ENCODE results near the gene DBNL. TPM values are rescaled to one million over a fixed set of nuclear protein-coding genes. Genes with fewer than 3 reads are reported as not detected.
A peak's percentile ranks its signal among the peaks of the same experiment; 100 is the strongest.
"Not testable (repeated sequence)": the region's sequence is repeated elsewhere in the genome, so short reads cannot be mapped to it uniquely, and the experiment has no call there.

Gene DBNL
- 94.5 and 106 TPM in 2 replicates for total RNA-seq
- long read RNA-seq, transcript DBNL-217 (13 exons, 2,068 nt) = minor isoform, 6 of 499 reads
- long read RNA-seq, transcript DBNL-210 (13 exons, 1,808 nt) = major isoform, 310 of 499 reads
- long read RNA-seq, transcript DBNL-220 (13 exons, 2,117 nt) = minor isoform, 105 of 499 reads
- long read RNA-seq, partial matches to known transcripts = 15 of 499 reads
- long read RNA-seq, other reads (novel, unspliced or antisense) = 61 of 499 reads

DNA sequence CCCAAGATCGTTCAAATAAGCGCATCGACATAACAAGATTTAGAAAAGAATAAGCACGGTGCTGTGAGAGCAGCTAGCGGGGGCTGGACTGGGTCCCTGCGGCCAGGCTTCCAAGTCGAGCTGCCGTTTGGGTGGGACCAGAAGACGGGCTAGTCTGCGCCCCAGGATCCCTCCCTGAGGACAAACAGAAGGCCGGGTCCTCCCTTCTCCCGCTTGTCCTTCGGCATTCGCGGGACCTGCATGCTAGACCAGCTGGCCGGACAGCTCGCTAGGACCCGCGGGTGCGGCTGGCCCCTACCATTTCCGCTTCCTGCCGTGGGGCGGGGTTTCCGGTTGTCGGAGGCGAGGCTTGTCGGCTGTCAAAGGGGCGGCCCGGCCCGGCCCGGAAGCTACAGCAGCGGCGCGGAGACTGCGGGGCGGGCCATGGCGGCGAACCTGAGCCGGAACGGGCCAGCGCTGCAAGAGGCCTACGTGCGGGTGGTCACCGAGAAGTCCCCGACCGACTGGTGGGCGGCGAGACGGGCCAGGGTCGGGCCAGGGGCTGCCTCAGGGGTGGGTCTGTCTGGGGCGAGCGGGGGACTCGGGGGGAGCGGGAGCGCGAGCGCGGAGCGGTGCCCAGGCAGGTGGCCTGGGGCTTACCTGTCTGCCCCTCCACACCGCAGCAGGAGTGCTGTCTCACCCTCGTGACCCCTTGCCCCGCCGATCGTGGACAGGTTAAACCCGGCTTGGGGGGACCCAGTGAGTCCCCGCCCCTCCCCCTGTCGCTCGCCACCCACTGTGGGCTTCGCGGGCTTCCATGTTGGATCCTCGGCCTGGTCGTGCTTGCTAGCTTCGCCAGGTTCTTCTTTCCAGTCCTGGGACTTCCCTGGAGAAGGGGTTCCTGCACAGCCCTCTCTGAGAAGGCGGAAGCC is at the start of gene DBNL:
TSS of gene DBNL (plus strand) at position 388 of the 911 bp plus-strand sequence. CDS start at position 424, 36 bp downstream.
- Mint-ChIP-seq H3K4me1 (ENCODE audit: unreplicated experiment) (peaks cover 26% of the 10 kb centered on the region), H3K27ac (ENCODE audit: unreplicated experiment) (peak within 1 kb of the TSS; percentile 65), H3K27me3 (ENCODE audit: unreplicated experiment) (no peaks in the 10 kb centered on the region), H3K36me3 (ENCODE audit: unreplicated experiment) (no peaks in the 10 kb centered on the region), H3K4me3 (ENCODE audit: unreplicated experiment) (peak within 1 kb of the TSS; percentile 82), H3K9me3 (ENCODE audit: unreplicated experiment) (no peaks in the 10 kb centered on the region)
- peak; percentile 97 for DNase-seq (ENCODE audit: extremely low spot score, unreplicated experiment)
- TF ChIP-seq, protein P1, sequence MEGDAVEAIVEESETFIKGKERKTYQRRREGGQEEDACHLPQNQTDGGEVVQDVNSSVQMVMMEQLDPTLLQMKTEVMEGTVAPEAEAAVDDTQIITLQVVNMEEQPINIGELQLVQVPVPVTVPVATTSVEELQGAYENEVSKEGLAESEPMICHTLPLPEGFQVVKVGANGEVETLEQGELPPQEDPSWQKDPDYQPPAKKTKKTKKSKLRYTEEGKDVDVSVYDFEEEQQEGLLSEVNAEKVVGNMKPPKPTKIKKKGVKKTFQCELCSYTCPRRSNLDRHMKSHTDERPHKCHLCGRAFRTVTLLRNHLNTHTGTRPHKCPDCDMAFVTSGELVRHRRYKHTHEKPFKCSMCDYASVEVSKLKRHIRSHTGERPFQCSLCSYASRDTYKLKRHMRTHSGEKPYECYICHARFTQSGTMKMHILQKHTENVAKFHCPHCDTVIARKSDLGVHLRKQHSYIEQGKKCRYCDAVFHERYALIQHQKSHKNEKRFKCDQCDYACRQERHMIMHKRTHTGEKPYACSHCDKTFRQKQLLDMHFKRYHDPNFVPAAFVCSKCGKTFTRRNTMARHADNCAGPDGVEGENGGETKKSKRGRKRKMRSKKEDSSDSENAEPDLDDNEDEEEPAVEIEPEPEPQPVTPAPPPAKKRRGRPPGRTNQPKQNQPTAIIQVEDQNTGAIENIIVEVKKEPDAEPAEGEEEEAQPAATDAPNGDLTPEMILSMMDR (IDR thresholded peaks at IDR 0.05) = no peak

DNA sequence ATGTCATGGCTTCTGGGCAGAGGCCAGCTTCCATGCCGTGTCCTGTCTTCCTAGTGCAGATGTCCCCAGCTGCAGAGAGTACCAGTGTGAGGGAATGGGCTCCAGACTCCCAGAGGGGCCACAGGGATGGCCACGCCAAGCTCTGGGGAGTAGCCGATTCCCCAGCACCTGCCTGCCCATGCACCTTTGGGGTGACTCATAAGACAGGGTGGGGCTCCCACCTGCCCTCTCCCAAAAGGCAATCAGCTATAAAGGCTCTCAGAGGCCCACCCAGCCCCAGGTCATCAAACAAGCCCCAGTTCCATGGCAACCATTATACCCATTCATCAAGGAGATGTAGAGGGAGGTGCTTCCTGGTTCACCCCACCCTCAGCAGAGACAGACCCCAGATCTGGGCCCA is 47.0 kb upstream of the DBNL start, which contains the start of gene SPDYE1:
TSS of gene SPDYE1 (plus strand) at position 366 of the 400 bp plus-strand sequence. CDS start 2,053 bp downstream, outside the sequence.
- H3K27me3 Mint-ChIP-seq (ENCODE audit: unreplicated experiment); H3K27ac Mint-ChIP-seq (ENCODE audit: unreplicated experiment); H3K9me3 Mint-ChIP-seq (ENCODE audit: unreplicated experiment); H3K4me1 Mint-ChIP-seq (ENCODE audit: unreplicated experiment); H3K4me3 Mint-ChIP-seq (ENCODE audit: unreplicated experiment); DNase-seq (ENCODE audit: extremely low spot score, unreplicated experiment); H3K36me3 Mint-ChIP-seq (ENCODE audit: unreplicated experiment): not testable (repeated sequence)

DNA sequence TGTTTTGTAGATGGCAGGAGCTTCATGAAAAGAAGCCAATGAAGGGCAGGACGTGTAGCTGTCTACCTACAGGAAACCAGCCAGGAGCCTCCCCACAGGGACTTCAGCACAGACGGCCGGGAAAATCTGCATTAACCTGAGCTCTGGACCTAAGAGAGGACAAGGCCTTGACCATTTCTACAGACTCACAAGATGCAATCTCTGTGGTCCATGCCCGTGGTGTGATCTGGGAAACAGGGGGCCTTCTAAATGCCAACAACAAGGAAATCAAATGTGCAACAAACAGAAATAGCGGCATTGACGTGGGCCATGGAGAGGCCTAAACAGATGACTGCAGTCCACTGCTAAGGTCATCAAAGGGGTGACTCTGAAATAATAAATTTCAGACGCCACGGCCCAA is 32.4 kb upstream of the DBNL start:
- H3K4me3 Mint-ChIP-seq (ENCODE audit: unreplicated experiment); DNase-seq (ENCODE audit: extremely low spot score, unreplicated experiment); H3K27ac Mint-ChIP-seq (ENCODE audit: unreplicated experiment); H3K36me3 Mint-ChIP-seq (ENCODE audit: unreplicated experiment); H3K27me3 Mint-ChIP-seq (ENCODE audit: unreplicated experiment); H3K4me1 Mint-ChIP-seq (ENCODE audit: unreplicated experiment); H3K9me3 Mint-ChIP-seq (ENCODE audit: unreplicated experiment): not testable (repeated sequence)

DNA sequence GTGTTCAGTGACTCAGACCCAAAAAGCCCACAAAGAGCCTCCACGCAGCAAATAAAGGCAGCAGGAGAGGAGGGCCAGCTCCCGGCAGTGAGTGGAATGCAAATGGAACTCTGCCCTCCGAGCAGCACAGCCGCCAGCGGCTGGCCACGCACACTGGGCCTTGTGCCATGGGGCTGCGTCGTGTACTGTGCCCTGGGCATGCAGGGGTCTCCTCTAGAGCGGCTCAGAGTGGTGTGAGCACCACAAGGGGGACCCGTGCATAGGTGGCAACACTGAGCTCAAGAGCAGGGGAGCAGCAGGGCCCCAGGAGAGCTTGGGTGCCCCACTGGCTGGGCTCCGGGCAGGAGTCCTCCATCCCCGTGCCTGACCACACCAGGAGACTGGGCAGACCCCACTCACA is 29.4 kb upstream of the DBNL start:
- H3K27ac Mint-ChIP-seq (ENCODE audit: unreplicated experiment); DNase-seq (ENCODE audit: extremely low spot score, unreplicated experiment); H3K36me3 Mint-ChIP-seq (ENCODE audit: unreplicated experiment); H3K27me3 Mint-ChIP-seq (ENCODE audit: unreplicated experiment); H3K9me3 Mint-ChIP-seq (ENCODE audit: unreplicated experiment); H3K4me3 Mint-ChIP-seq (ENCODE audit: unreplicated experiment): not testable (repeated sequence)
- H3K4me1 Mint-ChIP-seq (ENCODE audit: unreplicated experiment) = peaks cover 14% of the 10 kb centered on the region

DNA sequence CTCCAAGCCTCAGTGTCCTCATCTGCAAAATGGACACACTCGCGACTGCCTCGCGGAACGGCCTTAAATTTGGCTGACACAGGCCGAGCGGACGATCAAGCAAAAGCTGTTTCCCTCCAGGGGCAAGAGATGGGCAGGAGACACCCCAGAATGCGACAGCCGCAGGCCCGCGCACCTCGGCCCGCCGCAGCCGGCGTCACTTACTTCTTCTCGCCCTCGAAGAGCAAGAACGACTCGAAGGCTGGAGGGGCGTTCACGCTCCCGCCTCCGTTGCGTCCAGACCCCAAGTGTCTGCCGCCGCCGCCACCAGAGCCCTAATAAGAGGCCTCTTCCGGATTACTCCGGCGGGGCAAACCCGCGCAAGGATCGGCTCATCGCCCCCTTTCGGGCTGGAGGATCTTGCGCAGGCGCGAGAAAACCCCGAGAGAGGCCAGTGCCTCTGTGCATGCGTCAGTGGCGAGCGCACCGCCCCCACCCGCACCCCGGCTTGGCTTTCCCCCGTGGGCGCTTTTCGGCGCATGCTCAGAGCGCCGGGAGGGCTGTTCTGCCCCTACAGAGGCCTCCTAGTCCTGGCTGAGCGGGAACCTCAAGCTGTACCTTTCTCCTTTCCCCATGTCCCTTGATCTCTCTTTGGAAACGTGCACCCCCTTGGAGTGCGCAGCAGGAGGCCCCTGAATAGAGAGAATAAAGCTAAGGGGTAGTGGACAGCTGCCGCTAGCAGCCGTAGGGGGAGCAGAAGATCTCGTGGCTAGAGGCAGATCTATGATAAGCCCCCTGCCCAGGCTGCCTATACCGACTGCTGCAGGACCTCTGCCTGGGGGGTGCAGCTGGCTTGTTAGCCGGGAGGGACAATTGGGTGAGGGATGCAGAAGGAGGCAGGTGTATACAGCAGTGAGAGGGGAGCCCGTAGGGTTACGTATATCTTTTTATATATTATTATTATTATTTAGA is 25.4 kb upstream of the DBNL start:
- not testable (repeated sequence) for H3K27me3 Mint-ChIP-seq (ENCODE audit: unreplicated experiment); H3K9me3 Mint-ChIP-seq (ENCODE audit: unreplicated experiment); H3K36me3 Mint-ChIP-seq (ENCODE audit: unreplicated experiment)
- TF ChIP-seq, protein P1 (IDR thresholded peaks at IDR 0.05) = peak; percentile 75
- peak; percentile 99 for DNase-seq (ENCODE audit: extremely low spot score, unreplicated experiment)
- Mint-ChIP-seq H3K27ac (ENCODE audit: unreplicated experiment) (peak overlapping the region; percentile 77), H3K4me1 (ENCODE audit: unreplicated experiment) (peaks cover 17% of the 10 kb centered on the region), H3K4me3 (ENCODE audit: unreplicated experiment) (peak overlapping the region; percentile 89)

DNA sequence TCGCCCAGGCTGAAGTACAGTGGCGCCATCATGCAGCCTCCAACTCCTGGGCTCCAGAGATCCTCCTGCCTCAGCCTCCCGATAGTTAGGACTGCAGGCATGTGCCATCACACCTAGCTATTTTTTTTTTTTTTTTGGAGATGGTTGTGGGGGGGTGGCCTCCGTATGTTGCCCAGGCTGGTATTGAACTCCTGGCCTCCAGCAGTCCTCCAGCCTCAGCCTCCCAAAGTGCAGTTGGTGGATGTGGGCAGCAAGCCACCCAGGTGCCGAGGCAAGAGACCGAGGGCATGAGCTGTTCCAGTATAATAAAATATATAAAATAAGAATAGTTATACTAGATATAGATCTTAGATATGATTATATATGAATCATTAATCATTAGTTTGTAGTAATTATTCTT is 24.7 kb upstream of the DBNL start:
- not testable (repeated sequence) for H3K27ac Mint-ChIP-seq (ENCODE audit: unreplicated experiment); H3K9me3 Mint-ChIP-seq (ENCODE audit: unreplicated experiment); H3K27me3 Mint-ChIP-seq (ENCODE audit: unreplicated experiment); H3K36me3 Mint-ChIP-seq (ENCODE audit: unreplicated experiment); H3K4me3 Mint-ChIP-seq (ENCODE audit: unreplicated experiment); DNase-seq (ENCODE audit: extremely low spot score, unreplicated experiment)
- H3K4me1 Mint-ChIP-seq (ENCODE audit: unreplicated experiment) = peaks cover 17% of the 10 kb centered on the region

DNA sequence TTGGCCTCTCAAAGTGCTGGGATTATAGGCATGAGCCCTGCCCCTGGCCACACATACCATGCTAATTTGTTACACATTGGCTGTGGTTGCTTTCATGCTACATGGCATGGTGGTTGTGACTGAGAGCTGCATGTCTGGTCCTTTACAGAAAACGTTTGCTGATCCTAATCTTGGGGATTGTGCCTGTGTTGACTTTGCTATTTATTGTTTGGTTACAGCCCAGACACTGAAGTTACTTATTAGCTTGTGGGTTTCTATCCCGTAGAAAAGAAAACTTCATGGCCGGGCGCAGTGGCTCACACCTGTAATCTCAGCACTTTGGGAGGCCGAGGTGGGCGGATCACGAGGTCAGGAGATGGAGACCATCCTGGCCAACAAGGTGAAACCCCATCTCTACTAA is 22.4 kb upstream of the DBNL start:
- H3K4me1 Mint-ChIP-seq (ENCODE audit: unreplicated experiment) = peaks cover 16% of the 10 kb centered on the region
- H3K9me3 Mint-ChIP-seq (ENCODE audit: unreplicated experiment); DNase-seq (ENCODE audit: extremely low spot score, unreplicated experiment); H3K4me3 Mint-ChIP-seq (ENCODE audit: unreplicated experiment); H3K36me3 Mint-ChIP-seq (ENCODE audit: unreplicated experiment); H3K27ac Mint-ChIP-seq (ENCODE audit: unreplicated experiment); H3K27me3 Mint-ChIP-seq (ENCODE audit: unreplicated experiment): not testable (repeated sequence)

DNA sequence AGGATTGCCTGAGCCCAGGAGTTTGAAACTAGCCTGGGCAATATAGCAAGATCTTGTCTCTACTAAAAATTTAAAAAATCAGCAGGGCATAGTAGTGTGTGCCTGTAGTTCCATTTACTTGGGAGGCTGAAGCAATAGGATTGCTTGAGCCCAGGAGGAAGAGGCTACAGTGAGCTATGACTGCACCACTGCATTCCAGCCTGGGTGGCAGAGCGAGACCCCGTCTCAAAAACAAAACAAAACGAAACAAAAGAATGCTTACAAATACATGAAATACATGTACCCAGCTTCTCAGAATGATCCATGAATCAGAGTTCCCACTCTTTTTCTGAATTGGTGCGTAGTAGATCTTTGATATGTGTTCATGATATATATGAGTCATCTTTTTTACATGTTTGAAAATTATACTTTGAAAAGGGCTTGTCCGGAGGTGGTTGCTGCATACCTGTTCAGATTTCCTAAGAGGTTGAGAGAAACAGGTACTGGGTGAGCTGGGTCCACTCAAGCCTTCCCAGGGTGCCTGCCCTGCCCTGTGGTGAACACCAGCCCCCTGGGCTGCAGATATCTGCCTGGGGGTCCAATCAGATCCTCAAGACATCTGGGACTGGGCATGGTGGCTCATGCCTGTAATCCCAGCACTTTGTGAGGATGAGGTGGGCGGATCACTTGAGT is 21.6 kb upstream of the DBNL start:
- H3K4me3 Mint-ChIP-seq (ENCODE audit: unreplicated experiment); H3K9me3 Mint-ChIP-seq (ENCODE audit: unreplicated experiment); DNase-seq (ENCODE audit: extremely low spot score, unreplicated experiment); H3K27ac Mint-ChIP-seq (ENCODE audit: unreplicated experiment); H3K27me3 Mint-ChIP-seq (ENCODE audit: unreplicated experiment); H3K36me3 Mint-ChIP-seq (ENCODE audit: unreplicated experiment): not testable (repeated sequence)
- peaks cover 13% of the 10 kb centered on the region for H3K4me1 Mint-ChIP-seq (ENCODE audit: unreplicated experiment)

DNA sequence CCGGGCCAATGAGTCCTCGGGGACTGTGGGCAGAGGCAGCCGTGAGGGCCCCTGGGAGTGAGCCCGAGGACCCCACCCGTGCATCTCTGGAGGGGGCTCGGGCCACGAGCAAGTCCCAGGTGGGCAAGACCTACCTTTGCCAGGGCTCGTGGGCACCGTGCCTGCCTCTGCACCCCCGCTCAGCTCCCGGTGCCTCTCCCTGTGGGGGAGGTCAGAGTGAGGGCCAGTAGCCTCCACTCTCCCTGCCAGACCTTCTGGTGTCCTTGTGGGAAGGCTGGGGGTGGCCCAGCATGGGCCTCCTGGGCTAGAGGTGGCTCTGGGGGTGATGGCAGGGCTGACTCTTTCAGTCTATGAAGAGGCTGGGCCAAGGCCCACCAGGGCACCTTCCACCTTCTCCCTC is 15.1 kb upstream of the DBNL start:
- H3K4me1 Mint-ChIP-seq (ENCODE audit: unreplicated experiment); H3K27ac Mint-ChIP-seq (ENCODE audit: unreplicated experiment); H3K9me3 Mint-ChIP-seq (ENCODE audit: unreplicated experiment): not testable (repeated sequence)

More for the DNA sequence above, 15.1 kb upstream of the DBNL start:
- not testable (repeated sequence) for H3K4me3 Mint-ChIP-seq (ENCODE audit: unreplicated experiment); H3K36me3 Mint-ChIP-seq (ENCODE audit: unreplicated experiment); DNase-seq (ENCODE audit: extremely low spot score, unreplicated experiment); H3K27me3 Mint-ChIP-seq (ENCODE audit: unreplicated experiment)

Data from osteocyte (in vitro differentiated cells).